Gastroesophageal sphincter (tissue), 3 donors: ENCODE results near the gene MYCN.

Source experiments
- CTCF ChIP-seq, 4 experiments: fragments of 200-600 bp in 2 of 4; fragments of 450-650 bp in 2 of 4; sonication (generic) in 1 of 4; IDR thresholded peaks; one replicate each; pipeline ENCODE4 v1.5.1; 2017 to 2019; ENCODE audit warnings: antibody characterized with exemption in 4 of 4, mild to moderate bottlenecking in 2 of 4, moderate library complexity in 2 of 4
- POLR2AphosphoS5 ChIP-seq: sonication (generic); formaldehyde crosslinking; IDR thresholded peaks from one replicate; pipeline ENCODE4 v1.6.1; 2017; ENCODE audit warnings: antibody characterized with exemption

GRCh38 chr2:15952451-15953146, 12.2 kb downstream of the MYCN start:
- TF ChIP-seq CTCF (IDR thresholded peaks at IDR 0.05) (no peak), POLR2AphosphoS5 (no peak)
